Measurements from ENCODE around the gene NUBP1.

NUBP1 gene

DNA sequence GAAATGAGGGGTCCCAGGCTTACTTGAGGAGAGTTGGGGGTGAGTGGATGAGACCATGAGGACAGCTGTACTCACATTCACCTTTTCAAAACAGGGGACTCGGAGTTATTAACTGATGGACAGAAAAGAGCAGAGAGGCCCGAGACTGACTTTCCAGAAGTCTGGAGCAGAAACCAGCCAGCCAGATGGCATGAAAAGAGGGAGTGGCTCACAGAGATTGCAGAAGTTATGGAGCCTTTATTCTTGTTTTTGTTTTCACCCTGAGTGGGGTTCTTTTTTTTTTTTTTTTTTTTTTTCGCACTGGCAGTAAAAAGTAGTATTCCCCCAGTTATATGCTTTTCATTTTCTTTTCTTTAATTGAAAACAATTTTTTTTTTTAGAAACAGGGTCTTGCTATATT, 56.1 kb downstream of the NUBP1 start:
- no peak for DNase-seq (ENCODE audit: low read depth)
- no peak overlapping the region for H3K4me3 ChIP-seq (replicated peaks; ENCODE audit: low read depth, low read length)
- TF ChIP-seq, protein P1, sequence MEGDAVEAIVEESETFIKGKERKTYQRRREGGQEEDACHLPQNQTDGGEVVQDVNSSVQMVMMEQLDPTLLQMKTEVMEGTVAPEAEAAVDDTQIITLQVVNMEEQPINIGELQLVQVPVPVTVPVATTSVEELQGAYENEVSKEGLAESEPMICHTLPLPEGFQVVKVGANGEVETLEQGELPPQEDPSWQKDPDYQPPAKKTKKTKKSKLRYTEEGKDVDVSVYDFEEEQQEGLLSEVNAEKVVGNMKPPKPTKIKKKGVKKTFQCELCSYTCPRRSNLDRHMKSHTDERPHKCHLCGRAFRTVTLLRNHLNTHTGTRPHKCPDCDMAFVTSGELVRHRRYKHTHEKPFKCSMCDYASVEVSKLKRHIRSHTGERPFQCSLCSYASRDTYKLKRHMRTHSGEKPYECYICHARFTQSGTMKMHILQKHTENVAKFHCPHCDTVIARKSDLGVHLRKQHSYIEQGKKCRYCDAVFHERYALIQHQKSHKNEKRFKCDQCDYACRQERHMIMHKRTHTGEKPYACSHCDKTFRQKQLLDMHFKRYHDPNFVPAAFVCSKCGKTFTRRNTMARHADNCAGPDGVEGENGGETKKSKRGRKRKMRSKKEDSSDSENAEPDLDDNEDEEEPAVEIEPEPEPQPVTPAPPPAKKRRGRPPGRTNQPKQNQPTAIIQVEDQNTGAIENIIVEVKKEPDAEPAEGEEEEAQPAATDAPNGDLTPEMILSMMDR (IDR thresholded peaks at IDR 0.05; ENCODE audit: low read length, missing control alignments), result no peak

DNA sequence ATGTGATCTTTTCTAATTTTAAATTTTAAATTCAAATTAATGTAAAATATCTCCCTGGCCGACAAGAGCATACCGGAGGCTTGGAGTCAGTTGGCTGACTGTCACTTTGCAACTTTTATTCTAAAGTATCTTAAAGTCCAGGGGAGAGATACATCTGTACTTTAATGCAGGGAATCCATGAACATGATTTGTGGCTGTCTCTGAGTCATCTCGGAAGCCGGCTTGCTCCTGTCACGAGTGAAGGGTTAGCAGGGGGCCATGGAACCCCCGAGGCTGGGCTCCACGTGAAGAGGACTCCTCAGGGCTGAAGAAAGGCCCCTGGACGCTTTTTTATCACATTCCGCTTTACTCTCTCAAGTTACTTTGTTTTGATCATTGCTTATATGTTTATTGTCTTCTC, 61.7 kb downstream of the NUBP1 start:
- no peak overlapping the region for H3K4me3 ChIP-seq (replicated peaks; ENCODE audit: low read depth, low read length)
- TF ChIP-seq, protein P1 (IDR thresholded peaks at IDR 0.05; ENCODE audit: low read length, missing control alignments), result no peak
- DNase-seq (ENCODE audit: low read depth), result no peak

DNA sequence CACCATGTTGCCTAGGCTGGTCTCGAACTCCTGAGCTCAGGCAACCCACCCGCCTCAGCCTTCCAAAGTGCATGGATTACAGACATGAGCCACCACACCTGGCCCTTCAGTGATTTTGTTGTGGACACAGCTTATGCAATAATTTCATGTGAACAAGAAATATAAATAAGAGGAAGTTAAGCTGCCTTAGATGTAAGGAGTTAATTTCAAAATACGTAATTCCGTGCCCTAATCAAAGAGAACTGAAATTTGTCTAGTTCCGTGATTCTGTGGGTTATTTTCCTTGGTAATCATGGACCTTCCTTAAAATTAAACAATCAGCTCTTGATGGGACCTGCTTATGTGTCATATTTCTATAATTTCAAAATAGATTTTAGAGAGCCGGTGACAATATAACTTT, 63.1 kb downstream of the NUBP1 start:
- TF ChIP-seq, protein P1 (IDR thresholded peaks at IDR 0.05; ENCODE audit: low read length, missing control alignments), result no peak
- no peak for DNase-seq (ENCODE audit: low read depth)
- no peak overlapping the region for H3K4me3 ChIP-seq (replicated peaks; ENCODE audit: low read depth, low read length)

DNA sequence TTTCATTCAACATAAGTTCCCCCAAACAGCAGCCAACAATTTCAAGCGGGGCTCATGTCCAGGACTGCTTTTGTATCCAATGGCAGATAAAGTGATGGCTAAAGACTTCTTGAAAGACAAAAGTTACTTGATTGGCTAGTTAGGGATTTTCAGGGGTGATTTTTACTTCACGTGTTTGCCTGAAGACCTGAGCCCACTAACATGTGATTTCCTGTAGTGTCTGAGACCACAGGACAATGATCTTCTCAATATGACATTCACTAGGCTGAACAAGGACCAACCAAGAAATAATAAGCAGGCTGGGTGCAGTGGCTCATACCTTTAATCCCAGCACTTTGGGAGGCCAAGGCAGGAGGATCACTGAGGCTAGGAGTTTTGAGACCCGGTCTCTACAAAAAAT, 64.6 kb downstream of the NUBP1 start:
- TF ChIP-seq, protein P1 (IDR thresholded peaks at IDR 0.05; ENCODE audit: low read length, missing control alignments), result no peak
- no peak for DNase-seq (ENCODE audit: low read depth)
- H3K4me3 ChIP-seq (replicated peaks; ENCODE audit: low read depth, low read length), result no peak overlapping the region

DNA sequence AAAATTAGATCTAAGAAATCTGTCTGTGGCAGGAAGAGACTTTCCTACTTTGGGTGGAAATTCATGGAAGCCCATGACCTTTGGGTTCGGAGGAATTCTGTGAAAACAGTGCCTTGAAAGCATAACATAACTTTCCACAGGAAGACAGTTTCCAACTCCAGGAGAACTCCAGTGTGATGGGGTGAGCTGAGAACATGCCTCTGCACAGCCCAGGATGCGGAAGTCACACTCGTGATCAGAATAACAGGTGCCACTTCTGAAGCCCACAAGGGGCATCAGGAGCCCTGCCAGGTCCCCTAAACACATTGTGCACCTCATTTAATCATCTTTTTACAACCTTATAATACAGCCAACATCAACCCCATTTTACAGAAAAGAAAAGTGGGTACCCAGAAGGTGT, 65.2 kb downstream of the NUBP1 start:
- TF ChIP-seq, protein P1 (IDR thresholded peaks at IDR 0.05; ENCODE audit: low read length, missing control alignments), result no peak
- no peak for DNase-seq (ENCODE audit: low read depth)
- no peak overlapping the region for H3K4me3 ChIP-seq (replicated peaks; ENCODE audit: low read depth, low read length)

DNA sequence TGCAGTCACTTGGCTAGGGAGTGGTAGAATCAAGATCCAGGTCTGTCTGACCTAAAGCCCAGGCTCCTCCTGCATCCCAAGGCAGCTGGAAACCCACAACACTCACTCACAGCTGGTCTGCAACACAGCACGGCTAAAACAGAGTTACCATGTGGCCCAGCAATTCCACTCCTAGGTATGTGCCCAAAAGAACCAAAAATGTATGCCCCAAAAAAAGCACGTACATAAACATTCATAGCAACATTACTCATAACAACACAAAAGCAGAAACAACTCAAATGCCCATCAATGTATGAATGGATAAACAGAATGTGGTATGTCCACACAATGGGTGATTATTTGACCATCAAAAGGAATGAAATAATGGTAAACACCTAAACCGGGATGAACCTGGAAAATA, 66.1 kb downstream of the NUBP1 start:
- TF ChIP-seq, protein P1 (IDR thresholded peaks at IDR 0.05; ENCODE audit: low read length, missing control alignments), result no peak
- DNase-seq (ENCODE audit: low read depth), result no peak
- H3K4me3 ChIP-seq (replicated peaks; ENCODE audit: low read depth, low read length), result no peak overlapping the region

DNA sequence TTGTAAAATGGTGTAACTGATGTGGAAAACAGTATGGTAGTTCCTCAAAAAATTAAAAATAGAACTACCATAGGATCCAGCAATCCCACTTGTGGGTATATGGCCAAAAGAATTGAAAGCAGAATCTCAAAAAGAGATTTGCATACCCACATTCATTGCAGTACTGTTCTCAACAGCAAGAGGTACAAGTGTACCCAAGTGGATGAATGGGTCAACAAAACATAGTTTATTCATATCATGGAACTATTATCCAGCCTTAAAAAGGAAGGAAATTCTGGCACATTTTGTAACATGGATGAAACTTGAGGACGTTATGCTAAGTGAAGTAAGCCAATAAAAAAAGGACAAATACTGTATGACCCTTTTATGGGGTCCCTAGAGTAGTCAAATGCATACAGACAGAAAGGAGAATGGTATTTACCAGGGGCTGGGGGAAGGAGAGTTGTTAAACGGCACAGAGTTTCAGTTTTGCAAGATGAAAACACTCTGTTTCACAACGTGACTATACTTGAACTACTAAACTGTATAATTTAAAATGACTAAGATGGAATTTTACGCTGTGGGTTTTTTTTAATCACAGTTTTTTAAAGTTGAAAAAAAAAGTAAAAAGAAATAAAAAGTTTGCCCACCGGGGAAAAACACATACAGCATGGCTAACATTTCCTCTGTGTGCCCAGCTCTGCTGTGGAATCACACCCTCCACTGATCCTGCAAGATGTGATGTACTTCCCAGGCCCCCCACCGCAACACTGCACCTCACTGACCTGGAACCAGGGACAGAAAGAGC, 68.9 kb downstream of the NUBP1 start:
- DNase-seq (ENCODE audit: low read depth), result no peak
- TF ChIP-seq, protein P1 (IDR thresholded peaks at IDR 0.05; ENCODE audit: low read length, missing control alignments), result no peak
- H3K4me3 ChIP-seq (replicated peaks; ENCODE audit: low read depth, low read length), result no peak overlapping the region

Data from fibroblast of pulmonary artery (primary cell).